ENCODE measurements around the gene CEP350. TPM values are rescaled to one million over a fixed set of nuclear protein-coding genes. Genes with fewer than 3 reads are reported as not detected.
A peak's percentile ranks its signal among the peaks of the same experiment; 100 is the strongest.

Gene CEP350
- total and polyA plus RNA-seq, 2 of the 4 experiments (the other 2 are of a cell fraction): 5.0 to 36.4 TPM

DNA sequence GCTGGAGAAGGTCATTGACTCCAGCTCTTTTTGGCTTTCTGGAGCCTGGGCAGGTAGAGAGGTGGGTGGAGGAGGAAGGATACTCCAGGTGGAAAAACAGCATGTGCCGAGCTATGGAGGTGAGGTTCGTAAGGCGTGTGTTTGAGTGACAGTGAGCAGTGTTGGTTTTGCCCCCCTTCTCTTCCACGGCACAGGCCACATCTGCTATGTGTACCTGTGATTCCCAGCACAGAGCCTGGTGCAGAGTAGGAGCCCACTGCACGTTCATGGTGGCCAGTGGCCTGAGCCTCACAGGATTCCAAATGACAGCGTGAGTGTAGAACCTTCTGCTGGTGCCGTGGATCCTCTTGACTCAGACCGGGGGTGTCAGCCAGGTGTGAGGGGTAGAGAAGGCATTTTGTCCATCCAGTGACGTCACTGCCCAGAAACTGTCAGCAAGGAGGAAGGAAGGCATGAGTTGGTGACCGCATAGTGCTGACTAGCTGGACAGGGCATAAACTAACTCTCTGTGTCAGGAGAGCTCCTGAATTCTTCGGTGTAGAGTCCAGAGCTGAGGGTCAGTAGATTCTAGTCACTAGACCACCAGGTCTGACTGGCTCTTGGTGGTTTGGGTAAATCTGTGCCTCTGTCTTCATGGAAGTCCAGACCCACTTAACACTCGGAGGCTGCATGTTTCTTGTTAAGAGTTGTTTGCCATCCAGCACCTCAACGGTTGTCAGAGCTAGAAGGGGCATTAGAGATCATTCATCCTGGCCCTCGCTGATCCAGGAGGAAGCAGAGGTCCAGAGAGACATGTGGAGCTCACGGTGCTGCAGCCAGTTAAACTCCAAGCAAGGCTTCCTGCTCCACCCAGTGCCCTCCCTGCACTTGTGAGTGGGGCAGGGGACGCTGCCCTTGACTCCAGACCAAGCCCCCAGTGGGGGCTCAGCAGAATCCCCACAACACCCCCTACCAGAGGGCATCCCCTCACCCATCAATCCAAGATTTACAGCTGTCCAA lies 203.8 kb downstream of the CEP350 start:
- H2AFZ ChIP-seq (replicated peaks; ENCODE audit: low read length, poor library complexity): no peak overlapping the region
- H3K4me2 ChIP-seq (ENCODE audit: low read depth, low read length): peak overlapping the region; percentile 96
- H2AK5ac ChIP-seq (ENCODE audit: low read depth, low read length): peak overlapping the region; percentile 72
- peaks cover 13 to 79% of the 10 kb centered on the region in 2 experiments; a peak in 3 of 4 replicates for H3K79me1 ChIP-seq (ENCODE audit: low read depth in 1 of 2, low read length in 2 of 2)
- H2BK120ac ChIP-seq (ENCODE audit: low read depth, low read length): no peak overlapping the region
- ATAC-seq (ENCODE audit: low read depth) (no peak), DNase-seq (no peak)
- no peak overlapping the region for H4K8ac ChIP-seq (ENCODE audit: low read depth in 2 of 2, low read length in 2 of 2)
- peaks cover 12% of the 10 kb centered on the region for H3K4me1 ChIP-seq (ENCODE audit: control insufficient read depth, insufficient read depth, low read length)
- no peak overlapping the region for H2AK9ac ChIP-seq (replicated peaks; ENCODE audit: low read depth, low read length, poor library complexity)
- ChIA-PET POLR2A (ENCODE audit: unreplicated experiment) (interaction anchor here (0.9 to 1.4 kb wide), 2 partner anchors 57 to 277 kb away, joined by 3 read pairs; partner anchors contain the start of gene TOR1AIP1), CTCF (interaction anchor here (0.9 kb wide), 1 partner anchor 93 kb away, joined by 3 read pairs; no protein-coding TSS in a partner anchor)
- 82% methylated on average over 6 of the region's 16 CpGs; no CpG with 5 or more reads in 1 of the 2 experiments for WGBS, 2 experiments (ENCODE audit: extremely low coverage in 2 of 2, insufficient read length in 1 of 2)
- no peak overlapping the region for H3K4ac ChIP-seq (ENCODE audit: low read depth, low read length)
- no peak overlapping the region for H2BK5ac ChIP-seq (ENCODE audit: low read depth, low read length, poor library complexity, severe bottlenecking)
- TF ChIP-seq CEBPB (IDR thresholded peaks at IDR 0.05; ENCODE audit: low read depth, low read length): no peak
- no peak for TF ChIP-seq NFE2L2 (IDR thresholded peaks at IDR 0.05; ENCODE audit: low read depth, low read length)
- no peak for TF ChIP-seq RAD21 (IDR thresholded peaks at IDR 0.05; ENCODE audit: low read length)
- no peak for TF ChIP-seq RCOR1 (IDR thresholded peaks at IDR 0.05; ENCODE audit: insufficient replicate concordance, low read length)
- no peak for TF ChIP-seq RFX5 (IDR thresholded peaks at IDR 0.05; ENCODE audit: low read depth, low read length)
- TF ChIP-seq MXI1 (IDR thresholded peaks at IDR 0.05; ENCODE audit: borderline replicate concordance, low read depth, low read length): no peak
- TF ChIP-seq, protein P1, sequence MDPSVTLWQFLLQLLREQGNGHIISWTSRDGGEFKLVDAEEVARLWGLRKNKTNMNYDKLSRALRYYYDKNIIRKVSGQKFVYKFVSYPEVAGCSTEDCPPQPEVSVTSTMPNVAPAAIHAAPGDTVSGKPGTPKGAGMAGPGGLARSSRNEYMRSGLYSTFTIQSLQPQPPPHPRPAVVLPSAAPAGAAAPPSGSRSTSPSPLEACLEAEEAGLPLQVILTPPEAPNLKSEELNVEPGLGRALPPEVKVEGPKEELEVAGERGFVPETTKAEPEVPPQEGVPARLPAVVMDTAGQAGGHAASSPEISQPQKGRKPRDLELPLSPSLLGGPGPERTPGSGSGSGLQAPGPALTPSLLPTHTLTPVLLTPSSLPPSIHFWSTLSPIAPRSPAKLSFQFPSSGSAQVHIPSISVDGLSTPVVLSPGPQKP (IDR thresholded peaks at IDR 0.05; ENCODE audit: borderline replicate concordance, low read depth, low read length): no peak
- TF ChIP-seq, protein P2, sequence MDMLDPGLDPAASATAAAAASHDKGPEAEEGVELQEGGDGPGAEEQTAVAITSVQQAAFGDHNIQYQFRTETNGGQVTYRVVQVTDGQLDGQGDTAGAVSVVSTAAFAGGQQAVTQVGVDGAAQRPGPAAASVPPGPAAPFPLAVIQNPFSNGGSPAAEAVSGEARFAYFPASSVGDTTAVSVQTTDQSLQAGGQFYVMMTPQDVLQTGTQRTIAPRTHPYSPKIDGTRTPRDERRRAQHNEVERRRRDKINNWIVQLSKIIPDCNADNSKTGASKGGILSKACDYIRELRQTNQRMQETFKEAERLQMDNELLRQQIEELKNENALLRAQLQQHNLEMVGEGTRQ (IDR thresholded peaks at IDR 0.05; ENCODE audit: low read depth, low read length): no peak
- no peak for TF ChIP-seq BHLHE40 (IDR thresholded peaks at IDR 0.05; ENCODE audit: low read depth, low read length)
- no peak for TF ChIP-seq POLR2A (IDR thresholded peaks at IDR 0.05; ENCODE audit: low read depth, low read length)
- TF ChIP-seq, protein P3, sequence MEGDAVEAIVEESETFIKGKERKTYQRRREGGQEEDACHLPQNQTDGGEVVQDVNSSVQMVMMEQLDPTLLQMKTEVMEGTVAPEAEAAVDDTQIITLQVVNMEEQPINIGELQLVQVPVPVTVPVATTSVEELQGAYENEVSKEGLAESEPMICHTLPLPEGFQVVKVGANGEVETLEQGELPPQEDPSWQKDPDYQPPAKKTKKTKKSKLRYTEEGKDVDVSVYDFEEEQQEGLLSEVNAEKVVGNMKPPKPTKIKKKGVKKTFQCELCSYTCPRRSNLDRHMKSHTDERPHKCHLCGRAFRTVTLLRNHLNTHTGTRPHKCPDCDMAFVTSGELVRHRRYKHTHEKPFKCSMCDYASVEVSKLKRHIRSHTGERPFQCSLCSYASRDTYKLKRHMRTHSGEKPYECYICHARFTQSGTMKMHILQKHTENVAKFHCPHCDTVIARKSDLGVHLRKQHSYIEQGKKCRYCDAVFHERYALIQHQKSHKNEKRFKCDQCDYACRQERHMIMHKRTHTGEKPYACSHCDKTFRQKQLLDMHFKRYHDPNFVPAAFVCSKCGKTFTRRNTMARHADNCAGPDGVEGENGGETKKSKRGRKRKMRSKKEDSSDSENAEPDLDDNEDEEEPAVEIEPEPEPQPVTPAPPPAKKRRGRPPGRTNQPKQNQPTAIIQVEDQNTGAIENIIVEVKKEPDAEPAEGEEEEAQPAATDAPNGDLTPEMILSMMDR (conservative IDR thresholded peaks at IDR 0.05; ENCODE audit: low read depth, low read length): no peak
- H4K91ac ChIP-seq (ENCODE audit: insufficient read depth, low read depth, low read length): no peak overlapping the region
- no peak overlapping the region for H4K5ac ChIP-seq (ENCODE audit: low read depth, low read length)
- dilution Hi-C loops (cut with HindIII; ENCODE audit: low sequenced_read_pairs, unreplicated experiment): loop anchor here (25.0 kb wide), 1 partner anchor 121 kb away; no protein-coding TSS in a partner anchor
- H3K27me3 ChIP-seq (ENCODE audit: control insufficient read depth, insufficient read depth, low read length): no peaks in the 10 kb centered on the region
- peaks cover 35% of the 10 kb centered on the region for H3K36me3 ChIP-seq (ENCODE audit: control insufficient read depth, insufficient read depth, low read length)
- BruUV-seq (replicated peaks): no TSS peak
- peak overlapping the region; percentile 71 for H3K27ac ChIP-seq (ENCODE audit: insufficient read depth, low read length)
- no peak overlapping the region for H3K56ac ChIP-seq (ENCODE audit: extremely low read depth, insufficient read depth, low read length)
- H4K20me1 ChIP-seq (ENCODE audit: insufficient read depth, low read length): peaks cover 87% of the 10 kb centered on the region
- no peak overlapping the region for H2BK15ac ChIP-seq (ENCODE audit: low read depth, low read length)
- H3K9me1 ChIP-seq (ENCODE audit: insufficient read depth, low read length): peaks cover 35% of the 10 kb centered on the region
- in situ Hi-C loops (cut with MboI; ENCODE audit: low sequenced_read_pairs): loop anchor here (5.0 to 25.0 kb wide), 2 partner anchors 66 to 446 kb away; no protein-coding TSS in a partner anchor
- H3K14ac ChIP-seq (replicated peaks; ENCODE audit: low read depth, low read length): peak overlapping the region; percentile 69
- intact Hi-C loops (cut with micrococcal nuclease): loop anchor here (5.0 to 10.0 kb wide), 3 partner anchors 76 to 454 kb away; partner anchors contain the start of gene TOR1AIP1
- H3K4me3 ChIP-seq (ENCODE audit: insufficient read depth, low read depth, low read length): peak overlapping the region; percentile 94
- H3K9ac ChIP-seq (ENCODE audit: low read depth, low read length): peak overlapping the region; percentile 47
- H3K18ac ChIP-seq (ENCODE audit: low read depth, low read length): peak overlapping the region; percentile 2; the same call in 1 of the 2 replicates
- H3K9me3 ChIP-seq (ENCODE audit: control insufficient read depth, insufficient read depth, low read length): no peaks in the 10 kb centered on the region
- H3K23ac ChIP-seq (ENCODE audit: low read depth, low read length): peak overlapping the region; percentile 64
- no peak overlapping the region; the same call in 1 of the 2 replicates for H2BK20ac ChIP-seq (ENCODE audit: low read depth, low read length)
